ENCODE measurements around the gene TRAF3IP1. TPM values are rescaled to one million over a fixed set of nuclear protein-coding genes. Genes with fewer than 3 reads are reported as not detected.

The TRAF3IP1 gene
- total and polyA plus RNA-seq, 2 of the 13 experiments (the other 11 are each of a cell fraction or from before 2014, with no cell fraction given): 4.1 to 12.9 TPM

- no peak for TF ChIP-seq NPAS2 (CRISPR knock-in tag; IDR thresholded peaks at IDR 0.05; ENCODE audit: borderline replicate concordance)
- no peak for TF ChIP-seq ZNF263 (CRISPR knock-in tag; IDR thresholded peaks at IDR 0.05)
- no peak for TF ChIP-seq ZNF484 (CRISPR knock-in tag; IDR thresholded peaks at IDR 0.05; ENCODE audit: borderline replicate concordance, low read depth)
- TF ChIP-seq, protein P1, sequence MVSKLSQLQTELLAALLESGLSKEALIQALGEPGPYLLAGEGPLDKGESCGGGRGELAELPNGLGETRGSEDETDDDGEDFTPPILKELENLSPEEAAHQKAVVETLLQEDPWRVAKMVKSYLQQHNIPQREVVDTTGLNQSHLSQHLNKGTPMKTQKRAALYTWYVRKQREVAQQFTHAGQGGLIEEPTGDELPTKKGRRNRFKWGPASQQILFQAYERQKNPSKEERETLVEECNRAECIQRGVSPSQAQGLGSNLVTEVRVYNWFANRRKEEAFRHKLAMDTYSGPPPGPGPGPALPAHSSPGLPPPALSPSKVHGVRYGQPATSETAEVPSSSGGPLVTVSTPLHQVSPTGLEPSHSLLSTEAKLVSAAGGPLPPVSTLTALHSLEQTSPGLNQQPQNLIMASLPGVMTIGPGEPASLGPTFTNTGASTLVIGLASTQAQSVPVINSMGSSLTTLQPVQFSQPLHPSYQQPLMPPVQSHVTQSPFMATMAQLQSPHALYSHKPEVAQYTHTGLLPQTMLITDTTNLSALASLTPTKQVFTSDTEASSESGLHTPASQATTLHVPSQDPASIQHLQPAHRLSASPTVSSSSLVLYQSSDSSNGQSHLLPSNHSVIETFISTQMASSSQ (IDR thresholded peaks at IDR 0.05; ENCODE audit: low read depth): peak; percentile 14; the same call in 1 of the 2 replicates
- TF ChIP-seq, protein P1 (CRISPR knock-in tag; IDR thresholded peaks at IDR 0.05; ENCODE audit: borderline replicate concordance): no peak; the same call in 1 of the 2 replicates
- no peak for TF ChIP-seq ZNF34 (CRISPR knock-in tag; IDR thresholded peaks at IDR 0.05; ENCODE audit: borderline replicate concordance)
- peak; percentile 98 for TF ChIP-seq SIN3A (IDR thresholded peaks at IDR 0.05; ENCODE audit: borderline replicate concordance, low read depth, low read length)
- no peak for TF ChIP-seq SUZ12 (IDR thresholded peaks at IDR 0.05; ENCODE audit: low read depth, low read length)
- peak; percentile 50; the same call in 1 of the 2 replicates for TF ChIP-seq ISL2 (CRISPR knock-in tag; IDR thresholded peaks at IDR 0.05)
- no peak for TF ChIP-seq KLF13 (CRISPR knock-in tag; IDR thresholded peaks at IDR 0.05)
- TF ChIP-seq, protein P2, sequence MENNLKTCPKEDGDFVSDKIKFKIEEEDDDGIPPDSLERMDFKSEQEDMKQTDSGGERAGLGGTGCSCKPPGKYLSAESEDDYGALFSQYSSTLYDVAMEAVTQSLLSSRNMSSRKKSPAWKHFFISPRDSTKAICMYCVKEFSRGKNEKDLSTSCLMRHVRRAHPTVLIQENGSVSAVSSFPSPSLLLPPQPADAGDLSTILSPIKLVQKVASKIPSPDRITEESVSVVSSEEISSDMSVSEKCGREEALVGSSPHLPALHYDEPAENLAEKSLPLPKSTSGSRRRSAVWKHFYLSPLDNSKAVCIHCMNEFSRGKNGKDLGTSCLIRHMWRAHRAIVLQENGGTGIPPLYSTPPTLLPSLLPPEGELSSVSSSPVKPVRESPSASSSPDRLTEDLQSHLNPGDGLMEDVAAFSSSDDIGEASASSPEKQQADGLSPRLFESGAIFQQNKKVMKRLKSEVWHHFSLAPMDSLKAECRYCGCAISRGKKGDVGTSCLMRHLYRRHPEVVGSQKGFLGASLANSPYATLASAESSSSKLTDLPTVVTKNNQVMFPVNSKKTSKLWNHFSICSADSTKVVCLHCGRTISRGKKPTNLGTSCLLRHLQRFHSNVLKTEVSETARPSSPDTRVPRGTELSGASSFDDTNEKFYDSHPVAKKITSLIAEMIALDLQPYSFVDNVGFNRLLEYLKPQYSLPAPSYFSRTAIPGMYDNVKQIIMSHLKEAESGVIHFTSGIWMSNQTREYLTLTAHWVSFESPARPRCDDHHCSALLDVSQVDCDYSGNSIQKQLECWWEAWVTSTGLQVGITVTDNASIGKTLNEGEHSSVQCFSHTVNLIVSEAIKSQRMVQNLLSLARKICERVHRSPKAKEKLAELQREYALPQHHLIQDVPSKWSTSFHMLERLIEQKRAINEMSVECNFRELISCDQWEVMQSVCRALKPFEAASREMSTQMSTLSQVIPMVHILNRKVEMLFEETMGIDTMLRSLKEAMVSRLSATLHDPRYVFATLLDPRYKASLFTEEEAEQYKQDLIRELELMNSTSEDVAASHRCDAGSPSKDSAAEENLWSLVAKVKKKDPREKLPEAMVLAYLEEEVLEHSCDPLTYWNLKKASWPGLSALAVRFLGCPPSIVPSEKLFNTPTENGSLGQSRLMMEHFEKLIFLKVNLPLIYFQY (CRISPR knock-in tag; IDR thresholded peaks at IDR 0.05; ENCODE audit: borderline replicate concordance): no peak
- TF ChIP-seq NAIF1 (CRISPR knock-in tag; IDR thresholded peaks at IDR 0.05; ENCODE audit: borderline replicate concordance): peak; percentile 78; the same call in 1 of the 2 replicates
- TF ChIP-seq PRPF4 (IDR thresholded peaks at IDR 0.05; ENCODE audit: low read depth, low read length, poor library complexity, severe bottlenecking): no peak
- TF ChIP-seq RBAK (CRISPR knock-in tag; IDR thresholded peaks at IDR 0.05): no peak
- 0 out of 2 replicates have a peak, but pooled peaks have one; percentile 43 for TF ChIP-seq SPEN (CRISPR knock-in tag; IDR thresholded peaks at IDR 0.05; ENCODE audit: low read depth)
- TF ChIP-seq IRF2 (CRISPR knock-in tag; IDR thresholded peaks at IDR 0.05): no peak; the same call in 1 of the 2 replicates
- TF ChIP-seq SETDB1 (CRISPR knock-in tag; IDR thresholded peaks at IDR 0.05; ENCODE audit: borderline replicate concordance): no peak
- TF ChIP-seq, protein P3, sequence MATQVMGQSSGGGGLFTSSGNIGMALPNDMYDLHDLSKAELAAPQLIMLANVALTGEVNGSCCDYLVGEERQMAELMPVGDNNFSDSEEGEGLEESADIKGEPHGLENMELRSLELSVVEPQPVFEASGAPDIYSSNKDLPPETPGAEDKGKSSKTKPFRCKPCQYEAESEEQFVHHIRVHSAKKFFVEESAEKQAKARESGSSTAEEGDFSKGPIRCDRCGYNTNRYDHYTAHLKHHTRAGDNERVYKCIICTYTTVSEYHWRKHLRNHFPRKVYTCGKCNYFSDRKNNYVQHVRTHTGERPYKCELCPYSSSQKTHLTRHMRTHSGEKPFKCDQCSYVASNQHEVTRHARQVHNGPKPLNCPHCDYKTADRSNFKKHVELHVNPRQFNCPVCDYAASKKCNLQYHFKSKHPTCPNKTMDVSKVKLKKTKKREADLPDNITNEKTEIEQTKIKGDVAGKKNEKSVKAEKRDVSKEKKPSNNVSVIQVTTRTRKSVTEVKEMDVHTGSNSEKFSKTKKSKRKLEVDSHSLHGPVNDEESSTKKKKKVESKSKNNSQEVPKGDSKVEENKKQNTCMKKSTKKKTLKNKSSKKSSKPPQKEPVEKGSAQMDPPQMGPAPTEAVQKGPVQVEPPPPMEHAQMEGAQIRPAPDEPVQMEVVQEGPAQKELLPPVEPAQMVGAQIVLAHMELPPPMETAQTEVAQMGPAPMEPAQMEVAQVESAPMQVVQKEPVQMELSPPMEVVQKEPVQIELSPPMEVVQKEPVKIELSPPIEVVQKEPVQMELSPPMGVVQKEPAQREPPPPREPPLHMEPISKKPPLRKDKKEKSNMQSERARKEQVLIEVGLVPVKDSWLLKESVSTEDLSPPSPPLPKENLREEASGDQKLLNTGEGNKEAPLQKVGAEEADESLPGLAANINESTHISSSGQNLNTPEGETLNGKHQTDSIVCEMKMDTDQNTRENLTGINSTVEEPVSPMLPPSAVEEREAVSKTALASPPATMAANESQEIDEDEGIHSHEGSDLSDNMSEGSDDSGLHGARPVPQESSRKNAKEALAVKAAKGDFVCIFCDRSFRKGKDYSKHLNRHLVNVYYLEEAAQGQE (IDR thresholded peaks at IDR 0.05; ENCODE audit: borderline replicate concordance in 1 of 2, low read depth in 1 of 2, low read length in 2 of 2): no peak
These were observed 34.6 kb upstream of the TRAF3IP1 start (continued) for GRCh38 chr2:238285653-238286082.
